Muscle of back (tissue), 11 donors: ENCODE data around the gene SAMSN1. TPM values are rescaled to one million over a fixed set of nuclear protein-coding genes. Genes with fewer than 3 reads are reported as not detected.

ENCODE experiments used
- DNase-seq, 3 donors: peaks; one replicate each; pipeline versions ENCODE4 v3.0.0 to v3.0.0-alpha.2; 2013
- polyA plus RNA-seq, 10 donors: library from polyadenylated mRNA; unstranded; fragments of 120-200 nt; gene quantifications; one replicate each; pipeline ENCODE4 v1.2.1, GENCODE V29; 2013; ENCODE audit not compliant: insufficient read length in 10 of 10

Gene SAMSN1
- polyA plus RNA-seq, 10 donors: 1.2 to 3.9 (median 2.3) TPM

- no peak for DNase-seq
Observed at GRCh38 chr21:14448784-14449183, 97.3 kb downstream of the SAMSN1 start.

- no peak for DNase-seq
Observed at GRCh38 chr21:14438211-14438610, 107.9 kb downstream of the SAMSN1 start.

- no peak for DNase-seq
Observed at GRCh38 chr21:14435423-14435822, 110.7 kb downstream of the SAMSN1 start.

Other genes with a start within 250 kb of the SAMSN1 start
- gene HSPA13, start 163.2 kb downstream of the SAMSN1 start, polyA plus RNA-seq: 10 to 100 TPM; 27.9 to 39.5 (median 34.3) TPM